ENCODE data around the gene MRPS23. TPM values are rescaled to one million over a fixed set of nuclear protein-coding genes. Genes with fewer than 3 reads are reported as not detected.

The MRPS23 gene
- total and polyA plus RNA-seq, 2 of the 8 experiments (the other 6 are each of a cell fraction or from before 2014, with no cell fraction given): 38.6 to 60.4 TPM

GRCh38 chr17:57788725-57789124 lies 61.1 kb downstream of the MRPS23 start:
- H3K9me3 ChIP-seq (ENCODE audit: insufficient read depth in 2 of 2, low read depth in 1 of 2, low read length in 1 of 2): no peaks in the 10 kb centered on the region
- no peak overlapping the region for H2AFZ ChIP-seq (ENCODE audit: low read length)
- no peaks in the 10 kb centered on the region; a peak in 1 of 7 replicates for H3K4me1 ChIP-seq (replicated peaks in 1 of 4; ENCODE audit: control insufficient read depth in 3 of 4, insufficient read depth in 4 of 4, low read length in 3 of 4)
- FAIRE-seq (no peak), DNase-seq (ENCODE audit: low read depth in 1 of 2, low spot score in 2 of 2) (no peak)
- no peak overlapping the region for H3K9ac ChIP-seq (replicated peaks in 1 of 4; ENCODE audit: extremely low read depth in 1 of 4, low read depth in 3 of 4, low read length in 3 of 4)
- H2BK12ac ChIP-seq (ENCODE audit: low read depth, low read length): no peak overlapping the region
- H2BK20ac ChIP-seq (ENCODE audit: low read length): no peak overlapping the region
- no peak overlapping the region for H4K91ac ChIP-seq (replicated peaks; ENCODE audit: insufficient read length, low read length)
- no peak overlapping the region for H3K18ac ChIP-seq (ENCODE audit: extremely low read depth, low read length)
- H3K4me2 ChIP-seq (ENCODE audit: insufficient read depth in 1 of 2, low read depth in 2 of 2, low read length in 2 of 2): no peak overlapping the region
- H3K56ac ChIP-seq (replicated peaks; ENCODE audit: insufficient read length, low read depth, low read length): no peak overlapping the region
- no peaks in the 10 kb centered on the region for H3K79me1 ChIP-seq (ENCODE audit: low read depth, low read length)
- H3K27ac ChIP-seq (ENCODE audit: low read depth, low read length): no peak overlapping the region
- no peak overlapping the region for H2BK120ac ChIP-seq (replicated peaks; ENCODE audit: low read depth, low read length)
- H3K14ac ChIP-seq (ENCODE audit: insufficient read length): no peak overlapping the region
- no peaks in the 10 kb centered on the region for H3K36me3 ChIP-seq (ENCODE audit: control insufficient read depth in 2 of 4, insufficient read depth in 4 of 4, low read length in 3 of 4)
- H3K23me2 ChIP-seq (ENCODE audit: low read depth, low read length): no peaks in the 10 kb centered on the region
- ChIA-PET CTCF (ENCODE audit: partially characterized antibody) (interaction anchor here (0.7 to 0.9 kb wide), 3 partner anchors 18 to 206 kb away, joined by 3 read pairs; no protein-coding TSS in a partner anchor), POLR2A (ENCODE audit: partially characterized antibody) (no interaction called here)
- H3K79me2 ChIP-seq (ENCODE audit: control insufficient read depth in 1 of 2, insufficient read depth in 2 of 2, low read length in 2 of 2): no peaks in the 10 kb centered on the region
- H3K23ac ChIP-seq (ENCODE audit: insufficient read length): no peak overlapping the region
- H4K20me1 ChIP-seq (replicated peaks in 1 of 2; ENCODE audit: control insufficient read depth in 1 of 2, insufficient read depth in 2 of 2, low read length in 2 of 2): no peaks in the 10 kb centered on the region
- H2BK5ac ChIP-seq (ENCODE audit: low read depth, low read length): no peak overlapping the region
- peaks cover 0 to 13% (median 7%) of the 10 kb centered on the region in 4 experiments; a peak in 6 of 7 replicates for H3K27me3 ChIP-seq (replicated peaks in 1 of 4; ENCODE audit: control insufficient read depth in 3 of 4, extremely low read depth in 1 of 4, insufficient read depth in 3 of 4, low read length in 3 of 4)
- H2AK5ac ChIP-seq (ENCODE audit: low read depth, low read length): no peak overlapping the region
- H4K8ac ChIP-seq (ENCODE audit: extremely low read depth, insufficient read depth, low read length): no peak overlapping the region
- no peak overlapping the region for H2BK15ac ChIP-seq (ENCODE audit: low read length)
- 86% methylated on average over 4 of the region's 4 CpGs; no CpG with 5 or more reads in 1 of the 2 experiments for WGBS, 2 experiments (ENCODE audit: extremely low coverage in 1 of 2, insufficient coverage in 1 of 2, insufficient read length in 1 of 2, insufficient replicate concordance in 2 of 2, low coverage in 1 of 2, low lambda C conversion rate in 2 of 2, missing lambda C conversion rate in 1 of 2)
- no peak overlapping the region for H3K4ac ChIP-seq (replicated peaks; ENCODE audit: insufficient read length, low read depth, low read length)
- H4K5ac ChIP-seq (ENCODE audit: insufficient read length, low read depth, low read length): no peak overlapping the region
- no peak overlapping the region for H3K4me3 ChIP-seq (ENCODE audit: extremely low read depth in 1 of 4, insufficient read depth in 2 of 4, low read depth in 3 of 4, low read length in 4 of 4)
- no peak for TF ChIP-seq EP300 (IDR thresholded peaks at IDR 0.05; ENCODE audit: borderline replicate concordance in 1 of 2, low read depth in 2 of 2, low read length in 2 of 2)
- no peak for TF ChIP-seq SP4 (IDR thresholded peaks at IDR 0.05; ENCODE audit: low read length)
- no peak for TF ChIP-seq YY1 (IDR thresholded peaks at IDR 0.05; ENCODE audit: low read depth, low read length)
- TF ChIP-seq POLR2A (IDR thresholded peaks at IDR 0.05; ENCODE audit: control extremely low read depth in 1 of 2, low read depth in 2 of 2, low read length in 2 of 2): no peak
- no peak for TF ChIP-seq MAX (IDR thresholded peaks at IDR 0.05)
- no peak for TF ChIP-seq SP2 (IDR thresholded peaks at IDR 0.05; ENCODE audit: low read length)
